Fibroblast of villous mesenchyme (primary cell): Measurements from ENCODE around the gene ZFHX3. TPM values are rescaled to one million over a fixed set of nuclear protein-coding genes. Genes with fewer than 3 reads are reported as not detected.

Experiments used
- DNase-seq: peaks from one replicate; pipeline ENCODE4 v3.0.0-alpha.2; 2010; ENCODE audit warnings: low read depth
- H3K4me3 ChIP-seq: 2 replicates; pipeline ENCODE4 v1.5.1; 2011; ENCODE audit warnings: low read depth, mild to moderate bottlenecking, low read length
- total RNA-seq: library from RNA; depleted of rRNA; stranded (reverse); fragments of >200 nt; gene quantifications from 2 replicates; pipeline ENCODE4 v1.2.3, GENCODE V29; 2012
- TF ChIP-seq, protein P1 (sequence below): IDR thresholded peaks from 2 replicates; pipeline ENCODE4 v1.5.1; 2012; ENCODE audit warnings: low read depth, mild to moderate bottlenecking, low read length; ENCODE audit not compliant: insufficient read depth

The ZFHX3 gene
- total RNA-seq, 1 donor = 3.9 TPM

DNA sequence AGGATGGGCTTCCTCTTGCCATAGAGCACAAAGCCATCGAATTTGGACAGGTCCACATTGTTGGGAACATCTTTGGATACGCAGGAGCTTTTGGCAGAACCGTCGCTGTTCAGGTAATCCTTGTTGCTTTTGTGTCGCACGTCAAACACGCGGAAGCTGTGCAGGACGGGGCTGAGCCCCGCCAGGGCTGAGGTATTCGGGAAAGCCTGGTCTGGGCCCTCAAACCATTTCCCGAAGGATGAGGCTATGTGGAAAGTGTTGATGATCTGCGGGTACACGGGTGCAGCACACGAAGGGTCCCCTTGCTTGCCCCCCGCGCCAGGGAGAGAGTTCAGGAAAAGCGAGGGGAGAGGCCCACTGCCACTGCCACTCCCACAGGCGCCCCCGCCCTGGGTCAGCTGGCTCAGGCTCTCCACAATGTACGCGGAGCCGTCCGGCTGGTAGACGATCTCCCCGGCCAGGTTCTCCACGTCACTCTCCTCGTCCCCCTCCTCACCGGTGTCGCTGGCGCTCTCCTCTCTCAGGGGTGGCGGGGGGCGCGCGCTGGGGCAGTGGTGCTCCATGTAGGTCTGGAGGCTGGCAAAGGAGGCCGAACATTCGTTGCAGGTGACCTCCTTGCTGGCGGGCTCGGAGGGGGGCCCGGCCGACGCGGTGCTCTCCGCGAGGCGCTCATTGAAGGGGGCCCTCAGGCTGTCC, 88.5 kb downstream of the ZFHX3 start:
- H3K4me3 ChIP-seq = no peak overlapping the region
- no peak for DNase-seq
- TF ChIP-seq, protein P1, sequence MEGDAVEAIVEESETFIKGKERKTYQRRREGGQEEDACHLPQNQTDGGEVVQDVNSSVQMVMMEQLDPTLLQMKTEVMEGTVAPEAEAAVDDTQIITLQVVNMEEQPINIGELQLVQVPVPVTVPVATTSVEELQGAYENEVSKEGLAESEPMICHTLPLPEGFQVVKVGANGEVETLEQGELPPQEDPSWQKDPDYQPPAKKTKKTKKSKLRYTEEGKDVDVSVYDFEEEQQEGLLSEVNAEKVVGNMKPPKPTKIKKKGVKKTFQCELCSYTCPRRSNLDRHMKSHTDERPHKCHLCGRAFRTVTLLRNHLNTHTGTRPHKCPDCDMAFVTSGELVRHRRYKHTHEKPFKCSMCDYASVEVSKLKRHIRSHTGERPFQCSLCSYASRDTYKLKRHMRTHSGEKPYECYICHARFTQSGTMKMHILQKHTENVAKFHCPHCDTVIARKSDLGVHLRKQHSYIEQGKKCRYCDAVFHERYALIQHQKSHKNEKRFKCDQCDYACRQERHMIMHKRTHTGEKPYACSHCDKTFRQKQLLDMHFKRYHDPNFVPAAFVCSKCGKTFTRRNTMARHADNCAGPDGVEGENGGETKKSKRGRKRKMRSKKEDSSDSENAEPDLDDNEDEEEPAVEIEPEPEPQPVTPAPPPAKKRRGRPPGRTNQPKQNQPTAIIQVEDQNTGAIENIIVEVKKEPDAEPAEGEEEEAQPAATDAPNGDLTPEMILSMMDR = no peak

DNA sequence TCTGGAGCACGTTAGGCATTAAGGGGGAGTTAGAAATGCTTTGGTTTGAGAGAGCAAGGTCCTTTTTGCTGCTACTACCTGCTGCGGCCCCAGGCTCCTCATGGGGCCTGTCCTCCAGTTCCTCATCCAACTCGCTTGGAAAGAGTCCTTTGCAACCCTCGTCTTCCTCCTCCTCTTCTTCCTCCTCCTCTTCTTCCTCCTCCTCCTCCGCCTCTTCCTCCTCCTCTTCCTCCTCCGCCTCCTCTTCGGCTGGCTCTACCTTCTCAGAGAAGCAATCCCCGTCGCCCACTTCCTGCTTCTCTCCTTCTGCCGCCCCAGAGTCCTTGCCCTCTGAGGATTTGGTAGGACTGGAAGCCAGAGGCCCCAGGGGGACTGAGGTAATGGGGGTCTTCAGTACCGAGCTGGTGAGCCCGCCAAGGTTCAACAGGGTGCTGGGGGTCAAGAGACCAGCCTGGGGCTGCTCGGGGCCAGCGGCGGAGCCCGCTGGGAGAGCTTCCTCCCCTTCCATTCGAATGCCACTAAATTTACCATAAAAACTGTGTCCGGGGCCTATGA, 89.3 kb downstream of the ZFHX3 start:
- H3K4me3 ChIP-seq = no peak overlapping the region
- no peak for DNase-seq
- TF ChIP-seq, protein P1 = no peak

DNA sequence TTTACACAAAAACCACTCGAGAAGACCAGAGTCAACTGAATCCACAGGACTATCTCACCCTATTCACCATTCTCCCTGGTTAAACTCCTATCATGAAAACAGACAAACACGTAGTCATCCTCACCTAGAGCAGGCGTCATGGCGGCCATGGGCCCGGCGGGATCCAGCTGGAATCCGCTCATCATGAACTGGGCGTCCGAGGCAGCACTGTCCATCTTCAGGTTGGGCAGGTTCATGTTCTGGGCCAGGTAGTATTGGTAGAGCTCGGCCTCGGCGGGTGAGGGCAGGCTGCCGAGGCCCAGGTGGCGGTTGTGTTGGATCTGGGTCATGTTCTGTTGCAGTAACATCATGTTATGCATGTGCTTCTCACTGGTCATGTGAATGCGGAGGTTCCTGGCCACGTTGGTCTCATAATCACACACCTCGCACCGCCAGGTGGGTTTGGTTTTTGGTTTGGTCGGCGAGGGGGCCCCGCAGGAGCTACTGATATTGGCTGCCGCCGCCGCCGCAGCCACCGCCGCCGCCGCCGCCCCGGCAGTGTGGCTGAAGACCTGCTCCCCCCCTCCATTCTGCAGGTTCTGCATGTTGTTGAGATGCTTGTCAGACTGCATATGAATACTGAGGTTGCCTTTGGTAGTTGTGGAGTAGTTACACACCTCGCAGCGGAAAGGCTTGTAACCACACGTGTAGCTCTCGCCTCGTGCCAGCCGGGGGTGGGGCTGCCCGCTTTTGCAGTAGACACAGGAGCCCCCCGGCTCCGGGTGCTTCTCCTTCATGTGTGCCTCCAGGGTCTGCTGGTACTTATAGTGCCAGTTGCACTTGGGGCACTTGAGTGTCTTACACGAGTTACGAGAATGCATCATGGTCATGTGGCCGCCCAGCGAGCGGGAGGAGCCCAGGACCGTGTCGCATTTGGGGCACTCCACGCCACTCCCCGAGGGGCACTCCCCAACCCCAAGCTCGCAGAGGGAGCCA, 90.3 kb downstream of the ZFHX3 start:
- DNase-seq = no peak
- TF ChIP-seq, protein P1 = no peak
- no peak overlapping the region for H3K4me3 ChIP-seq

DNA sequence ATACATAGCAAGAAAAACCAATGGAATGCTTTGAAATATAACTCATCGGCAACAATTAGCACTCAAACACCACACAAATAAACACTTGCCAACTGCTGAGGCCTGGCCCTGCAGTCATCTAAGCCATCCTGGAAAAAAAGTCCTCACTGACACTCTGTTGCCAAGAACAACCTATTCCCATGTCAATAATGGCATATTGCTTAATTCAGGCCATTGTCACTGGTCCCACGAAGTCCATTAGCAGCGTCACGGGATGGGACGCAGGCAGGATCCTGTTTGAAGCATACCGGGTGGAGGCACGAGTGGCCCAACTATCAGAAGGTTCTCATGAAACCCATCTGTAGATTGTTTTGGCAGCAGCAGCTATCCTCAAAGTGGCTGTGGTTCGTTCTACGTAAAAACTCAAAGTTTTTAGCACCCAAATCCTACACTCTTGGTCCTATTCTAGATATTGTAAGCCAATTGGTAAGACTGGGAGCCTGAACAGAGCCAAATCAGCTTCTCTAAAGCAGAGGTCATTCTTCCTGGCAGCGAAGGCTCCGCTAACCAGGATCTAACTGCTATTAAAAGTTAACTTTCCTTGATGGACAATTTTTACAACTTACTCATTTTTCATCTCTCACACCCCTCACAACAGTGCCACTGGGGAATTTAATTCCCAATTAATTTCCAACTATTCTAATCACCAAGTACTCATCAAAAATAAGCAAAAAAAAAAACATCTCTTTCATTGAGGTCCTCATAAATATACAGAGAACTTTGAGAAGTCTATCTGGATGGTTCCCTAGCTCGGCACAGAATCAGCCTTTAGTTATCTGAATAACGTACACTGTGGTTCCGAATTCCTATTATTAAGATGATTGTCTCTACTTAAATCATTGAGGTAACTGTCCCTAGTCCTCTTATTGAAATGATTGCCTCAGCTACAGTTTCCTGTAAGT, 91.5 kb downstream of the ZFHX3 start:
- no peak overlapping the region for H3K4me3 ChIP-seq
- no peak for DNase-seq
- TF ChIP-seq, protein P1 = no peak

DNA sequence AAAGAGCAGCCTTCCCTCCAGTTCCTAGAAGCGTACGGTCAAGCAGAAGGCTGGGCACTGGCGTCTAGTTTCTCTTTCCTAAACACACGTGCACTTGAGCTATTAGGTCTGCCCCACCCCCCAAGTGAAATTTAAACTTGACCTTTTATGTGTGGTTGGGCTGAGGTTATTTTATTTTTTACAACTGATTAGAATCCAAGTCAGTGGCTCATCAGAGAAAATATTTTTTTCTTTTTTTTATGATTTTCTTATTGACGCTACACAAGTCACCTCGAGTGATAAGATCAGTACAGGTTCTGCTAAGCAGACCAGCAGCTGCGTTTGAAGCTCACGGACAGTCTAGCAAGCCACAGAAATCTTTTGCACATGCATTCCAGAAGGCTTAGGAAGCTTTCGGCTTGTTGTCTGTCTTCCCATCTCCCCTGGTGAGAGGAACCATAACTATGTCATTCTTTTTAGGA, 95.1 kb downstream of the ZFHX3 start:
- peak overlapping the region; percentile 31 for H3K4me3 ChIP-seq
- peak; percentile 91 for DNase-seq

More for the DNA sequence above, 95.1 kb downstream of the ZFHX3 start:
- TF ChIP-seq, protein P1 = no peak
